K562 (cell line): ENCODE results near the gene TMEM43. TPM values are rescaled to one million over a fixed set of nuclear protein-coding genes. Genes with fewer than 3 reads are reported as not detected.

Experiments used
- AFF1 ChIP-seq, 2 experiments: fragments of 450-650 bp; IDR thresholded peaks; 2 replicates each; pipeline ENCODE4 v1.6.1; 2018; ENCODE audit warnings: mild to moderate bottlenecking in 2 of 2, low read depth in 1 of 2; ENCODE audit not compliant: partially characterized antibody in 2 of 2
- BCOR ChIP-seq: fragments of 450-650 bp; IDR thresholded peaks from 2 replicates; pipeline ENCODE4 v1.6.1; 2016
- CSDE1 ChIP-seq, 2 experiments: fragments of 450-650 bp; IDR thresholded peaks; 2 replicates each; pipeline ENCODE4 v1.6.1; 2016; ENCODE audit warnings: mild to moderate bottlenecking in 1 of 2
- KAT7 ChIP-seq: sonication (generic); formaldehyde crosslinking; IDR thresholded peaks from 2 replicates; pipeline ENCODE4 v1.8.0; 2022; ENCODE audit warnings: missing genetic modification reagents, mild to moderate bottlenecking, borderline replicate concordance
- MXI1 ChIP-seq: IDR thresholded peaks from 2 replicates; pipeline ENCODE4 v1.6.1; 2011; ENCODE audit warnings: low read depth, mild to moderate bottlenecking, improper control_type of control experiment, low read length
- MYC ChIP-seq, 2 experiments: fragments of 250-450 bp in 1 of 2; sonication (Bioruptor Pico) in 1 of 2; IDR thresholded peaks; 2 replicates each; pipeline versions ENCODE4 v1.5.1 to v1.6.1; 2012 to 2021; ENCODE audit warnings: low read depth in 2 of 2, borderline replicate concordance in 1 of 2, improper control_type of control experiment in 1 of 2, low read length in 1 of 2, mild to moderate bottlenecking in 1 of 2, moderate library complexity in 1 of 2
- NFRKB ChIP-seq: fragments of 450-650 bp; IDR thresholded peaks from 2 replicates; pipeline ENCODE4 v1.6.1; 2016; ENCODE audit warnings: low read depth
- PKNOX1 ChIP-seq: fragments of 450-650 bp; IDR thresholded peaks from 2 replicates; pipeline ENCODE4 v1.6.1; 2016
- POLR2B ChIP-seq: fragments of 450-650 bp; IDR thresholded peaks from 2 replicates; pipeline ENCODE4 v1.6.1; 2018; ENCODE audit warnings: low read depth; ENCODE audit not compliant: partially characterized antibody
- SAP30 ChIP-seq: fragments of 200-600 bp; sonication (generic); IDR thresholded peaks from 2 replicates; pipeline ENCODE4 v1.6.1; 2012; ENCODE audit warnings: borderline replicate concordance, low read depth, mild to moderate bottlenecking, moderate library complexity, low read length, control low read depth, inconsistent platforms; ENCODE audit not compliant: insufficient read depth, poor library complexity, severe bottlenecking
- TEAD2 ChIP-seq: fragments of 450-650 bp; IDR thresholded peaks from 2 replicates; pipeline ENCODE4 v1.6.1; 2016; ENCODE audit warnings: missing genetic modification characterization, control low read depth, missing compliant biosample characterization
- ZNF407 ChIP-seq: fragments of 450-650 bp; IDR thresholded peaks from 2 replicates; pipeline ENCODE4 v1.6.1; 2016; ENCODE audit warnings: low read depth
- ZSCAN29 ChIP-seq: fragments of 450-650 bp; IDR thresholded peaks from 2 replicates; pipeline ENCODE4 v1.6.1; 2017
- polyA plus RNA-seq, 8 experiments: library from polyadenylated mRNA; depleted of rRNA in 4 of 8; stranded (reverse) in 5 of 8; unstranded in 3 of 8; fragments of >200 nt; fragmentation: Nextera tagmentation in 2 of 8; fragmentation: Illumina TruSeq in 1 of 8; extraction: Ambion mirVana in 2 of 8; extraction: Trizol in 1 of 8; gene quantifications; 2 replicates each; pipeline versions ENCODE4 v1.2.1 to v1.2.3, GENCODE V29; 2011 to 2014; ENCODE audit warnings: inconsistent platforms in 1 of 8, missing spikeins in 1 of 8
- total RNA-seq, 7 experiments: library from RNA; depleted of rRNA in 6 of 7; stranded (reverse); fragments of >200 nt in 6 of 7; fragmentation: Illumina TruSeq in 2 of 7; extraction: Trizol in 2 of 7; gene quantifications; 2 replicates each; pipeline versions ENCODE4 v1.2.1 to v1.2.3, GENCODE V29; 2011 to 2021; ENCODE audit warnings: low replicate concordance in 1 of 7

Gene TMEM43
- total and polyA plus RNA-seq, 9 of the 15 experiments (the other 6 are each of a cell fraction or from before 2014, with no cell fraction given): 16.7 to 46.1 (median 35.7) TPM

GRCh38 chr3:14178247-14179113, 53.6 kb downstream of the TMEM43 start, which contains the start of the genes LSM3 and XPC (continued):
- peak; percentile 97 for TF ChIP-seq POLR2B
- peak; percentile 83 for TF ChIP-seq MYC (IDR thresholded peaks at IDR 0.05; ENCODE audit: low read depth, low read length)
- TF ChIP-seq MYC (CRISPR knock-in tag; IDR thresholded peaks at IDR 0.05; ENCODE audit: borderline replicate concordance, low read depth): peak; percentile 48; the same call in 1 of the 2 replicates
- peak; percentile 94 for TF ChIP-seq PKNOX1
- peak; percentile 67 for TF ChIP-seq BCOR
- TF ChIP-seq AFF1 (IDR thresholded peaks at IDR 0.05; ENCODE audit: low read depth in 1 of 2, partially characterized antibody in 2 of 2): peak; percentile 20 to 43
- peak; percentile 97 for TF ChIP-seq NFRKB
- no peak for TF ChIP-seq ZSCAN29
- peak; percentile 98; the same call in 1 of the 2 replicates for TF ChIP-seq KAT7 (CRISPR knock-in tag)
- no peak for TF ChIP-seq ZNF407
- no peak for TF ChIP-seq TEAD2 (tag)
- TF ChIP-seq CSDE1 (IDR thresholded peaks at IDR 0.05): no peak
- TF ChIP-seq SAP30: peak; percentile 66
- TF ChIP-seq MXI1: peak; percentile 34; the same call in 1 of the 2 replicates
